Tibial nerve (tissue), 4 donors: ENCODE measurements around the gene NF2. TPM values are rescaled to one million over a fixed set of nuclear protein-coding genes. Genes with fewer than 3 reads are reported as not detected.

Experiments
- DNase-seq, 2 donors: peaks; one replicate each; pipeline ENCODE4 v3.0.0-alpha.2; 2019; ENCODE audit warnings: low spot score in 2 of 2
- H3K27ac ChIP-seq, 4 donors: fragments of 200-600 bp; sonication (generic) in 3 of 4; one replicate each; pipeline ENCODE4 v1.5.1; 2017 to 2019; ENCODE audit warnings: mild to moderate bottlenecking in 1 of 4
- H3K27me3 ChIP-seq, 2 donors: fragments of 200-600 bp; sonication (generic) in 1 of 2; one replicate each; pipeline versions ENCODE4 v1.5.1 to v1.6.0; 2017 to 2019
- H3K36me3 ChIP-seq, 3 donors: fragments of 200-600 bp; sonication (generic); one replicate each; pipeline ENCODE4 v1.5.1; 2018 to 2019
- H3K4me1 ChIP-seq, 4 donors: fragments of 200-600 bp; sonication (generic) in 3 of 4; one replicate each; pipeline ENCODE4 v1.5.1; 2017 to 2019
- H3K4me3 ChIP-seq, 4 donors: fragments of 200-600 bp; sonication (generic) in 3 of 4; one replicate each; pipeline ENCODE4 v1.5.1; 2017 to 2019; ENCODE audit warnings: mild to moderate bottlenecking in 1 of 4, moderate library complexity in 1 of 4
- H3K9me3 ChIP-seq, 4 donors: fragments of 200-600 bp; sonication (generic) in 3 of 4; one replicate each; pipeline ENCODE4 v1.5.1; 2017 to 2019
- EP300 ChIP-seq, 2 donors: sonication (generic); formaldehyde crosslinking; IDR thresholded peaks; one replicate each; pipeline ENCODE4 v1.6.1; 2017; ENCODE audit warnings: antibody characterized with exemption in 2 of 2, mild to moderate bottlenecking in 1 of 2
- POLR2A ChIP-seq, 2 donors: fragments of 450-650 bp; IDR thresholded peaks; one replicate each; pipeline ENCODE4 v1.6.1; 2017; ENCODE audit warnings: antibody characterized with exemption in 2 of 2, mild to moderate bottlenecking in 2 of 2, moderate library complexity in 2 of 2
- WGBS, 2 donors: methylation state at CpG; one replicate each; pipeline ENCODE4 v1.1.5; 2018; 5-methylcytosine and 5-hydroxymethylcytosine counted together
- total RNA-seq, 4 donors: library from RNA; depleted of rRNA; stranded (reverse); fragments of >200 nt; gene quantifications; one replicate each; pipeline ENCODE4 v1.1.0, GENCODE V29; 2016
- TF ChIP-seq, protein P1 (sequence below), 5 experiments: fragments of 200-600 bp in 3 of 5; fragments of 450-650 bp in 2 of 5; sonication (generic) in 3 of 5; IDR thresholded peaks; one replicate each; pipeline ENCODE4 v1.5.1; 2016 to 2019; ENCODE audit warnings: antibody characterized with exemption in 5 of 5, mild to moderate bottlenecking in 3 of 5, moderate library complexity in 2 of 5

Gene NF2
- total RNA-seq, 4 donors from 2014 or later, result 24.9 to 39.0 (median 28.8) TPM

DNA sequence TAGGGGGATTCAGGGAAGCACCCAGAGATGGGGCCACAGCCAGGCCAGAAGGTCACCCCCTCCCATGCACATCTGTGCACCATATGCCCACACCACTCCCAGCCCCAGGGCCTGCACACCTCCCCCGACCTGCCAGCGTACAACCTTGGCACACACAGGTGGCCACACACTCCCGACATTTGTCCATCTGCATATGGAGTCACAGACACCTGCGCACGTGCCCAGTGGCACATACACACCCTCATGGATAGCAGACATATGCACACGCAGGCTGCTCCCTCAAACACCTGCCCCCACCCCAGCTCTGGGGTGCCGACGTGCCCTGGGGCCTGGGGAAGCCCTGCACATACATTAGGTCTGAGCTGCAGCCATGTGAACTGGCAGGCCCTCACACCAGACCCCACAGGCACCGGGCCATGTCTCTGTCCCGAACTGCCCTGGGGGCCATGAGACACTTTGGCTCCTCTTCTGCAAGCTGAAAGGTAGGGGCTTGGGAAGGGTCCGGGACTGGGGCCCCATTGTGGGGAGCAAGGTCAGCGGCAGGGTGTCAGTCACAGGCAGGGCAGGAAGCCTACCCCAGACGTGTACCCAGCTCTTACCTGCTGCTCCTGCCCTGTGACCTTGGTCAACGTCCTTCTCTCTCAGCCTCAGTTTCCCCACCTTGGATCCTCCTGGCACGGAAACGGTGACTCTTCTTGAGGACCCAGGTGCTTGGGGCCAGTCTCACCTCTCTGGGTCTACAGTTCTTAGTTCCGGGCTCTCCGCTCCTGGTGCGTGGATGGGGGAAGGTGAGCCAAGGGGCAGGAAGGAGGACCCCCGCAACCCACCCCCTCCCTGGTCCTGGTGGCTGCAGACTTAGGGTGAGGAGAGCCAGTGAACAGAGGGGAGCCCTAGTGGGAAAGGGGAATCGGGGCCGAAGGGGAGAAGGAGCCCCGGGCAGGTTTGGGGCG lies 115.8 kb downstream of the NF2 start:
- Histone ChIP-seq H3K4me1 (peaks cover 0 to 18% (median 5%) of the 10 kb centered on the region in 4 donors), H3K36me3 (no peaks in the 10 kb centered on the region), H3K27me3 (peaks cover 0 to 55% of the 10 kb centered on the region in 2 donors), H3K4me3 (peak overlapping the region in 1 of 4 donors; percentile 37), H3K9me3 (no peaks in the 10 kb centered on the region), H3K27ac (no peak overlapping the region)
- 47 to 53% methylated on average over 18 to 24 of the region's 24 CpGs for WGBS, 2 donors
- DNase-seq, result no peak
- TF ChIP-seq POLR2A (IDR thresholded peaks at IDR 0.05), result no peak
- TF ChIP-seq, protein P1, sequence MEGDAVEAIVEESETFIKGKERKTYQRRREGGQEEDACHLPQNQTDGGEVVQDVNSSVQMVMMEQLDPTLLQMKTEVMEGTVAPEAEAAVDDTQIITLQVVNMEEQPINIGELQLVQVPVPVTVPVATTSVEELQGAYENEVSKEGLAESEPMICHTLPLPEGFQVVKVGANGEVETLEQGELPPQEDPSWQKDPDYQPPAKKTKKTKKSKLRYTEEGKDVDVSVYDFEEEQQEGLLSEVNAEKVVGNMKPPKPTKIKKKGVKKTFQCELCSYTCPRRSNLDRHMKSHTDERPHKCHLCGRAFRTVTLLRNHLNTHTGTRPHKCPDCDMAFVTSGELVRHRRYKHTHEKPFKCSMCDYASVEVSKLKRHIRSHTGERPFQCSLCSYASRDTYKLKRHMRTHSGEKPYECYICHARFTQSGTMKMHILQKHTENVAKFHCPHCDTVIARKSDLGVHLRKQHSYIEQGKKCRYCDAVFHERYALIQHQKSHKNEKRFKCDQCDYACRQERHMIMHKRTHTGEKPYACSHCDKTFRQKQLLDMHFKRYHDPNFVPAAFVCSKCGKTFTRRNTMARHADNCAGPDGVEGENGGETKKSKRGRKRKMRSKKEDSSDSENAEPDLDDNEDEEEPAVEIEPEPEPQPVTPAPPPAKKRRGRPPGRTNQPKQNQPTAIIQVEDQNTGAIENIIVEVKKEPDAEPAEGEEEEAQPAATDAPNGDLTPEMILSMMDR (IDR thresholded peaks at IDR 0.05), result no peak

DNA sequence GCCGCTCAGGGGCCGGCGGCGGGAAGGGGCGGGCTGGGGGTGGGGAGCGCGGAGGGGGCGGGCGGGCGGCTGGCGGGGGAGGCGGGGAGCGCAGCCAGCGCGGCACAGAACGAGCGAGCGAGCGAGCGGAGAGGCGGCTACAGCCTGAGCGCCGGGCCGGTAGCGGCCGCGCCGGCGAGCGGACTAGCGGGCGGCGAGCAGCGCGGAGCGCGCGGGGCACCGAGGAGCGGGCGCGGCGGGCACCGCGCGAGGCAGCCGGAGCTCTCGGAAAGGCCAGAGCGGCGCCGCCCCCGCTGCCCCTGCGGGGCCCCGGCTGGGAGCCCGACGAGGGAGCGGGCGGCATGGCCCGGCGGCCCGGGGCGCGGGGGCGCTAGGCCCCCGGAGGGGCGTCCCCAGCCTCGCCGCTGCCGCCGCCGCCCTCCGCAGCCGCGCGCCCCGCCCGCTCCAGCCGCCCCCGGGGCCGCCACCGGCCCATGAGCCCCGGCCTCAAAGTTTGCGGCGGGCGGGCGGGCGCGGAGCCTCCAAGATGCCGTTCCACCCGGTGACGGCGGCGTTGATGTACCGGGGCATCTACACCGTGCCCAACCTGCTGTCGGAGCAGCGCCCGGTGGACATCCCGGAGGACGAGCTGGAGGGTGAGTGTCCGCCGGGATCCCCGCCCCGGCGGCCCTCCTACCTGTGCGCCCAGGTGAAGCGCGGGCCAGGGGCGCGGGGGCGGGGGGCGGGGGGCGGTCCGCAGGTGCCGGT lies 116.6 kb downstream of the NF2 start, which contains the start of gene CABP7:
CABP7 (plus strand) TSS at position 105 of the 747 bp plus-strand sequence; CDS start at position 527, 422 bp downstream.
- H3K27ac ChIP-seq, result no peak within 1 kb of the TSS
- H3K9me3 ChIP-seq, result no peaks in the 10 kb centered on the region
- TF ChIP-seq, protein P1 (IDR thresholded peaks at IDR 0.05), result no peak
- TF ChIP-seq POLR2A (IDR thresholded peaks at IDR 0.05), result no peak
- TF ChIP-seq EP300 (IDR thresholded peaks at IDR 0.05), result no peak
- H3K4me1 ChIP-seq, result peaks cover 0 to 18% (median 5%) of the 10 kb centered on the region in 4 donors
- H3K4me3 ChIP-seq, result peak within 1 kb of the TSS in 1 of 4 donors; percentile 37
- 1 to 4% methylated on average over 19 to 34 of the region's 115 CpGs for WGBS, 2 donors
- H3K36me3 ChIP-seq, result no peaks in the 10 kb centered on the region
- DNase-seq, result no peak
- H3K27me3 ChIP-seq, result peaks cover 0 to 47% of the 10 kb centered on the region in 2 donors

DNA sequence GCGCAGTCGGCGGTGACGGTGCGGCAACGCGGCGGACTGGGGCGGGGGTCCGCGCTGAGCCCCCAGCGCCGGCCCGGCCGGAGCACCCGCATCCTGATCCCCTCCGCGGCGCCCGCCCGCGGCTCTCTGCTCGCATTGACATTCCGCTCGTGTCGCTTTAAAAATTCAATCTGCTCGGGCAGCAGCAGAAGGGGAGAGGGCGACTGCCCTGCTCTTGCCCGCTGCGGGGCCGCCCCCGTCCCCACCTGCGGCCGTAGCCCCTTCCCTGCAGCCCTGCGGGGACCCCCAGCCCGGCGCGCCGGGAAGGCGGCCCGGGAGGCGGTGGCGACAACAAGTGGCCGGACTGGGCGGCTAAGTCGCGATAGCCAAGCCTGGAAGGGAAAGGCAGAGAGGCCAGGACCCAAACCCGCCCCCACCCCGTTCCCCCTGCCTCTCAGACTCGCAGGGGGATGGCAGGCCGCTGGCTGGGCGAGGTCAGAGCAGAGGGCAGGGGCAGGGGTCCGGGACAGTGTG lies 117.4 kb downstream of the NF2 start:
- Histone ChIP-seq H3K27me3 (peaks cover 0 to 46% of the 10 kb centered on the region in 2 donors), H3K9me3 (no peaks in the 10 kb centered on the region), H3K27ac (no peak overlapping the region), H3K36me3 (no peaks in the 10 kb centered on the region), H3K4me1 (peaks cover 0 to 18% (median 5%) of the 10 kb centered on the region in 4 donors), H3K4me3 (peak overlapping the region in 1 of 4 donors; percentile 37)
- 13 to 32% methylated on average over 3 to 14 of the region's 53 CpGs for WGBS, 2 donors
- DNase-seq, result no peak
- TF ChIP-seq, protein P1 (IDR thresholded peaks at IDR 0.05), result no peak
- TF ChIP-seq EP300 (IDR thresholded peaks at IDR 0.05), result no peak
- no peak for TF ChIP-seq POLR2A (IDR thresholded peaks at IDR 0.05)

DNA sequence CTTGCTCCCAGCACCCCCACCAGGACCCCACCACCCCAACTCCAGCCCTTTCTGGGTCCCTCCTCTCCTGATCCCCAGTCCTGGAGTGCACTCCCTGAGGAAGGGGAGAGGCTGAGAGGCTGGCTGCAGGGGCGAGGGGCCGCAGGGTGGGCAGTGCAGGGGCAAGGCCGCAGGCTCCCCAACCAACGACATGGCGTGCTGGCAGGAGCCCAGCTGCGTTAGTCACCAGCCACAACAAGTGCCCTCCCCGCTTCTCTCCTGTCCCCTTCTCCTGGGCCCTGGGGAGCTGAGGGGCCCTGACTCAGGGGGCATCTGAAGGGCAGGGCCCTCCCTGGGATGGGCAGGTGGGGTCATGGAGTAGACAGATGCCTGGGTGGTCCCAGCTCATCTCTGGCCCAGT lies 118.7 kb downstream of the NF2 start:
- whole genome bisulfite sequencing, 2 donors, result 67 to 72% methylated on average over 7 of the region's 7 CpGs

More for the DNA sequence above, 118.7 kb downstream of the NF2 start:
- peaks cover 0 to 19% (median 5%) of the 10 kb centered on the region in 4 donors for H3K4me1 ChIP-seq
- H3K9me3 ChIP-seq, result no peaks in the 10 kb centered on the region
- no peak overlapping the region for H3K4me3 ChIP-seq
- no peak overlapping the region for H3K27ac ChIP-seq
- TF ChIP-seq, protein P1 (IDR thresholded peaks at IDR 0.05), result no peak
- no peak for TF ChIP-seq EP300 (IDR thresholded peaks at IDR 0.05)
- no peak for TF ChIP-seq POLR2A (IDR thresholded peaks at IDR 0.05)
- H3K27me3 ChIP-seq, result peaks cover 0 to 46% of the 10 kb centered on the region in 2 donors
- H3K36me3 ChIP-seq, result no peaks in the 10 kb centered on the region
- no peak for DNase-seq
